22Rv1 (cell line): Measurements from ENCODE around the gene PRDM16.

Source experiments
- CTCF ChIP-seq: fragments of 450-650 bp; IDR thresholded peaks from 2 replicates; pipeline ENCODE4 v1.5.1; 2017; ENCODE audit warnings: mild to moderate bottlenecking
- ZFX ChIP-seq: fragments of 450-650 bp; IDR thresholded peaks from 2 replicates; pipeline ENCODE4 v1.6.1; 2017; ENCODE audit warnings: antibody characterized with exemption, borderline replicate concordance

GRCh38 chr1:3469104-3469848 is 400.3 kb downstream of the PRDM16 start:
- no peak for TF ChIP-seq CTCF
- TF ChIP-seq ZFX = no peak
